Kasumi-1 (cell line): ENCODE data around the gene RABEP1.

Source experiments
- DNase-seq, 2 experiments: peaks; one replicate each; lab custom pipeline; 2025; lab: John Stamatoyannopoulos, UW

RABEP1 gene

GRCh38 chr17:5269241-5269960, 12.7 kb upstream of the RABEP1 start:
- no peak for DNase-seq

- no peak for DNase-seq
These were observed 9.8 kb upstream of the RABEP1 start for GRCh38 chr17:5272322-5272721.

GRCh38 chr17:5282642-5283217, 646 bp downstream of the RABEP1 start:
- DNase-seq: peak in 1 of 2 experiments; percentile 4

GRCh38 chr17:5283571-5284315, 1.7 kb downstream of the RABEP1 start:
- DNase-seq: no peak

- no peak for DNase-seq
These were observed 2.6 kb downstream of the RABEP1 start for GRCh38 chr17:5284681-5285080.

GRCh38 chr17:5286846-5287245, 4.8 kb downstream of the RABEP1 start:
- DNase-seq: no peak

- no peak for DNase-seq
These were observed 9.7 kb downstream of the RABEP1 start for GRCh38 chr17:5291683-5292350.

GRCh38 chr17:5297245-5297644, 15.2 kb downstream of the RABEP1 start:
- no peak for DNase-seq

GRCh38 chr17:5299383-5299782, 17.3 kb downstream of the RABEP1 start:
- no peak for DNase-seq

GRCh38 chr17:5304636-5305035, 22.6 kb downstream of the RABEP1 start:
- no peak for DNase-seq

- no peak for DNase-seq
These were observed 27.8 kb downstream of the RABEP1 start for GRCh38 chr17:5309851-5310250.

GRCh38 chr17:5325851-5326250, 43.8 kb downstream of the RABEP1 start:
- no peak for DNase-seq

GRCh38 chr17:5329784-5330557, 47.9 kb downstream of the RABEP1 start:
- DNase-seq: no peak

- DNase-seq: no peak
These were observed 48.9 kb downstream of the RABEP1 start for GRCh38 chr17:5330981-5331380.

GRCh38 chr17:5331506-5331905, 49.4 kb downstream of the RABEP1 start:
- no peak for DNase-seq

GRCh38 chr17:5344914-5345313, 62.8 kb downstream of the RABEP1 start:
- no peak for DNase-seq

GRCh38 chr17:5352681-5353289, 70.7 kb downstream of the RABEP1 start:
- DNase-seq: no peak

GRCh38 chr17:5354310-5354709, 72.2 kb downstream of the RABEP1 start:
- DNase-seq: no peak

GRCh38 chr17:5354886-5355415, 72.9 kb downstream of the RABEP1 start:
- DNase-seq: no peak

GRCh38 chr17:5355421-5356129, 73.5 kb downstream of the RABEP1 start:
- DNase-seq: no peak

- no peak for DNase-seq
These were observed 79.3 kb downstream of the RABEP1 start for GRCh38 chr17:5361426-5361825.
